ENCODE data around the gene SECISBP2.

SECISBP2 gene

GRCh38 chr9:89350988-89351557 is 32.8 kb downstream of the SECISBP2 start:
- FAIRE-seq = no peak

GRCh38 chr9:89351584-89352300 is 33.4 kb downstream of the SECISBP2 start:
- no peak for FAIRE-seq

DNA sequence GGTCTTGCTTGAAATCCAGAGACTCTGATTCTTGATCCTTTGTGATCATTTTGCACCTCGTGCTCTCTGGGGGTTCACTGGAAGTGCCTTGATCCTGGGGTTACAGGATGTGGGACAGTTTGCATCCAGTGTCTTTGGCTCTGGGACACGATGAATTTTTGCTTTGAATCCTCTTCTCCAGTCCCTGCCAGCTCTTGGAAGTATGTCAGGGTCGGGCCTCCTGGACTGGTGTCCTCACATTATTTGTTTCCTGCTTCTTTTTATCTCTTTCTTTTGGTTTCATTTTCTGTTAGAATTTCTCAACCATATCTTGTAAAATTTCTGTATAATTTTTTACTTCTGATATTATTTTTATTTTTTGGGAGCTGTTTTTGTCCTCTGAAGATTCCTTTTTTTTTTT is 34.2 kb downstream of the SECISBP2 start:
- no peak for FAIRE-seq

DNA sequence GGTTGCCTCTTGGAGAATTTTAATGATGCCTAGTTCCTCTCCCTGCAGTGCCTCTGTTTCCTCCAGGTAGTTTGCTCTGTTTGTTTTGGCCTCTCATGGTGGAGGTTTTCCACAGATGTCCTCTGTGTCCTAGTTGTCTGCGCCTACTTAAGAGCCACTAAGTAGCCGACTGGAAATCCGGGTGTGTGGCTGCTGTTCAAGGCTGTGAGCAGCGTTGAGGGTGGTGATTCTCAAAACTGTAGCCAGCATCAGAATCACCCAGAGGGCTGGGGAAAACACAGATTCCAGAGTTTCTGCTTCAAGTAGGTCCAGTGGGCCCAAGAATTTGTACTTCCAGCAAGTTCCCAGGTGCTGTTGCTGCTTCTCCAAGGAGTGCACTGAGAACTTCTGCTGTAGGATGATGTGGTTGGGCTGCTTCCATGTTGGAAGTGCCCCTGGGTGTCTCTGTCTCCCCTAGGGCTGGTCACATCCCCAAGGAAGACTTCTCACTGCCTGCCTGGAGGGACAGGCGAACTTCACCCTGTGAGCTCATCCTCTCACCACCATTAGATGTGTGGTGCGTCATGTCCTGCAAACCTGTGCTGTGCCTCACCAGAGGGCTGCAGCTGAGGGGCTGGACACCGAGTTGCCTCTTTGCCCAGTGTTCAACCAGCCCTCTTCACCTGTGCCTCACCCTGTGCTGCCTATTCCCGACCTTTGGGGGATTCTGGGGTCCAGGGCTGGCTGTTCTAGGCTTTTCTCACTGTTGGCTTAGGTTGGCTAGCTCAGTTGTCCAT is 34.8 kb downstream of the SECISBP2 start:
- FAIRE-seq = no peak

DNA sequence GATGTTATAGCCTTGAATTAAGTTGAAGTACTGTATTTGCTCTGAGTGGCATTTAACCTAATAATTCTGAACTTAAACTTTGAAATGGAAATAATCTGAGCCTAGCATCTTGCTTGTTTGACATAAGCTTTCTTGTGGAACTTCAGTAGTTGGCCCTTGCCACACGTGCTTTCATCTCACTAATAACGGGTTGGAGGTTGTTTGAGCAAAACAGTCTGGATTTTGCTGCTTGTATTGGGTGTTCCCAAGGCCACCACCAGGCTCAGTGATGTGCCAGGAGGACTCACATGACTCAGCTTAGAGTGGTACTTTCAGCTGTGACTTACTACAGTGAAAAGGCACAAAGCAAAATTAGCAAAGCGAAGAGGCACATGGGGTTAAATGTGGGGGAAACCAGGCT is 35.7 kb downstream of the SECISBP2 start:
- FAIRE-seq = no peak

DNA sequence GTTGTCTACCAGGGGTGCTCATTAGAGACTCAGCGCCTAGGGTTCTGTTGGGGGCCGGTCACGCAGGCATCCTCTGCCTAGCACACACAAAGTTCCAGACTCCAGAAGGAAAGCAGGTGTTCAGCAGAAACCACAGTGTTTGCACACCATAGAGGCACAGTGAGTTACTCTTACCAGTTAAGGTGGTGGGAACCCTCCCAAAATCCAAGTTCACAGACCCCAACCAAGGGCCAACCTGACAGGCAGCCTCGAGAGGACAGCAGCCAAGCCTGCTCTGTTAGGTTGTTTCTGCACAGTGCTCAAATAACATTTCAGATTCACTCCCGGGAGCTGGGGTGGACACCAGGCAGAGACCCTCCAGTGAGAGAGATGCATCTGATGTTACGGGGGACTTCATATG is 36.2 kb downstream of the SECISBP2 start:
- no peak for FAIRE-seq

DNA sequence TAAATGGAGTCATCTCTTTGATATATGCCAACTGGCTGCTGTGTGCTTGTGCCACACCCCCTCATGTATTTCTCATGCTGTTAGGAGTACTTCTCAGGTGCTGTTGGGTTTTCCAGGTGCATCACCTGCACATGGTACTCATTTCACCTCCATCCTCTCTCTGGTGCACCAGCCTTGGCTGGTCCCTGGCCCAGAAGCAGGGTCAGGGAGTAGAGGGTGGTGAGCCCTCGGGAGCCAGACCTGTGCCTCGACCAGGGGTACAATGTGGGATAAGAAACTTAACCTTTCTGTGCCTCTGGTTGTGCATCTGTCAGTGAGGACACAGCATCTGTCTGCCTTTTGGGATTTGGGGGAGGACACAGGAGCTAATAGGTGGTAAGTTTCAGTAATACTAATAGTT is 38.5 kb downstream of the SECISBP2 start:
- no peak for FAIRE-seq

DNA sequence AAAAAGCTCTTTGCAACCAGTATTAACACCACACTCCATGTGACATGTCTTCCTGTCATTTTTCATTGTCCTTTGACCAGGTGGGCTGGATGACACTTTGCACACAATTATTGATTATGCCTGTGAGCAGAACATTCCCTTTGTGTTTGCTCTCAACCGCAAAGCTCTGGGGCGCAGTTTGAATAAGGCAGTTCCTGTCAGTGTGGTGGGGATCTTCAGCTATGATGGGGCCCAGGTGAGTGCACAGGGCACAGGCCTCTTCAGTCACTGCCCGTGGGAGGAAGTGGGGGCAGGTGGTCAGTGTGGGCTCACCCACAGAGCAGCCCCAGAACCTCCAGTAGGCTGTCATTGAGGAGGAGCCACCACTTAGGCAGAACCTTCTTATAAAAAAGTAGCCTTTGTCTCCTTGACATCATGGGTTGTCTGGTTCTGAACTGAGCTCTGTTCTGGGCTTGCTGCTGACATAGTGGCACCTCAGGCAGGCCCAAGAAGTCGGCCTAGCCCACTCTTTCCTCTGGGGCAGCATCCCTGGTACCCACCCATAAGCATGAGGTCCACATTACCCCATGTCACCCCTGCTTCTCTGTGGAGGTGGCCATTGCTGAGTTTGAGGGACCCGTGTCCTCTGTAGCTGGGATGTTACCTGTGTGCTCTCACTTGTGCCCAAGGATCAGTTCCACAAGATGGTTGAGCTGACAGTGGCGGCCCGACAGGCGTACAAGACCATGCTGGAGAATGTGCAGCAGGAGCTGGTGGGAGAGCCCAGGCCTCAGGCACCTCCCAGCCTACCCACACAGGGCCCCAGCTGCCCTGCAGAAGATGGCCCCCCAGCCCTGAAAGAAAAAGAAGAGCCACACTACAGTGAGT is 39.3 kb downstream of the SECISBP2 start:
- no peak for FAIRE-seq

- FAIRE-seq = no peak
Observed at GRCh38 chr9:89358376-89358916, 40.1 kb downstream of the SECISBP2 start.

GRCh38 chr9:89358985-89359384 is 40.7 kb downstream of the SECISBP2 start:
- FAIRE-seq = no peak

DNA sequence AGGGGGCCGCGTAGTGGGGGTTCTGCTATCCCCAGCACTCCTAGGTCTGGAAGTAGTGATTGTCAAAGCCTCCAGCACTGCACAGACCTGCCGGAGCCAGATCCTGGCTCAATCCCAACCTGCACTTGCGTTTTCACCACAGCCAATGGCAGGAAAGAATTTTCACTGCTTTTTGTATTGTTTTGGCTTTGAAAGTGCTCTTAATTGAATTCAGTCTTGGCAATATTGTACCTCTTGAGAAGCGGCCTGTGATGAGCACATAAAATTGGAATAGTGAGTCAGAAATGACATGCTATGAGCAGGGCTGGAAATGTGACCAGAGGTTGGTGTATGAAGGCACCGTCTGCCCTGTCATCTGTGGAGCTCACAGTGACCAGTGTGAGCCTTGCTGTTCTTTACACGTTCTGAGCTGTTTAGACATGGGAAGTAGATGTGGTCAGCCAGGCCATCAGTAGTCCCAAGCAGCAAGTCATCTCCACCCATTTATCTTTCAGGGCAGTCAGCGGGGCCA is 41.5 kb downstream of the SECISBP2 start:
- FAIRE-seq = no peak

DNA sequence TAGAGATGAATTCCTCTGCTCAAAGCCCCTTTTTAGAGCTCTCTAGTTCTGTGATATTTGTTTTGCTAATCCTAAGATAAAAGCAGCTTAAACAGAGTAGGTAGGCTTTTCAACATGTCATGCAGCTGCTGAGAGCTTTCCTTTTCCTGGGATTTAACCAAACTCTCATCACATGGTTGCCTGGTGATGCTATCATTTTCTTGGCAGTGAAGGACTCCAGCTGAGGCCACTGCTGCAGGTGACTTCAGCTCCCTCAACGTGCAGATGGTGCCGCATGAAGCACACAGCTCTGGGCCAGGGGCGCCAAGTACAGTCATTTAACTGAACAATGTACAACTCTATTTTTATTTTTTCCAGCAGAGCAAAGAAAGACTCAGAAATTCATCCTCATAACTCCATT is 42.2 kb downstream of the SECISBP2 start:
- FAIRE-seq = no peak

DNA sequence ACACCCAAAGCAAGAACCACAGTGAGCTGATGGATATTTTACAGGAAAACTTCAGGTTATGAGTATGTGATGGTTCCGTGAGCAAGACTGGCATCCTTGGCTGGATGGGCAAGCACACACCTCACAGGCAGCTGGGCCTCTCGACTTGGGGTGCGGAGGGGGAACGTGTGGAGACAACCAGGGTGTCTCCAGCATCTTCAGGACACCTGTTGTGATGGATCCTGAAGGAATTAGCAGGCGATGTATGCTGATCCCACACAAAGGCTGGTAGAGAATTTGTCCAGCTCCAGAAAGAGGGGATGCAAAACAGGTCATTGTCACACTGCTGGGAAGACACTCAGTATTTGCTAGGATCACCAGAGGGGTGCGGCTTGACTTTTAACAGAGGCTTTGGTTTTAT is 42.7 kb downstream of the SECISBP2 start:
- no peak for FAIRE-seq

DNA sequence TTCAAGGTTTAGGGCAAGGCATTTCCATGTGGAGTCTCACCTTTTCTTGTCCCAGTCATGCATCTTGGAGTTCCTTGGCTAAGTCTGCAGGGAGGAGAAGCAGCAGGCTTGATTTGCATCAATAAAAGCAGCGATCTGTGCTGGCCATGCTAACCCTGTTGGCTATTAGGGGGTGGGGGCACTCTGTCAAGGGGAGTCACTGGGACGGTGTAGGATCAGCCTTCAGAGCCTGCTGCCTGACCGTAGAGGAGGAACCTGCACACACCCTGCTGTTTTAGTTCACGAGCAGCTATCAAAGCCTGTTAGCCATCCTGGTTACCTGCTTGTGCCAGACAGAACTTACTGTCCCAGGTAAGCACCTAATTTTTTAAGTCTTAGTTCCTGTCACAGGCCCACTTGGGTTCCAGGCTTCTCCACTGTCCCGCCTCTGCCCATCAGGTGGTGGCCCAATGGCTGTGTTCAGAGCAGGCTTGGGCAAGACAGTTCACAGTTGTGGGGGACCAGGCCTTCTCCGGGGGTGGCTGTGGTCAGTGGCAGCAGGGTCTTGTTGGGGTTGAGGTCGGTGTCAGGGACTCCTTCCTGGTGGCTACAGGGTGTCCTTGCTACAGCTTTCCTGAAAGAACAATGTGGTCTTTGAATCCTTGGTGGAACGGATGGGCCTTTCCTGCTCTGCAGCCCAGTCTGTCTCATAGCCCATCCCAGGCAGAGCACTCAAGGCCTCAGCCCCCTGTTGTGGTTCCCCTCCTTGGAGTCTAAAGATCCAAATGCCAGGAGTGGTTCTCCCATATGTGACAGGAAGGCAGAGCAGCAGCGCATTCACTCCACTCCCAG is 43.7 kb downstream of the SECISBP2 start:
- FAIRE-seq = no peak

DNA sequence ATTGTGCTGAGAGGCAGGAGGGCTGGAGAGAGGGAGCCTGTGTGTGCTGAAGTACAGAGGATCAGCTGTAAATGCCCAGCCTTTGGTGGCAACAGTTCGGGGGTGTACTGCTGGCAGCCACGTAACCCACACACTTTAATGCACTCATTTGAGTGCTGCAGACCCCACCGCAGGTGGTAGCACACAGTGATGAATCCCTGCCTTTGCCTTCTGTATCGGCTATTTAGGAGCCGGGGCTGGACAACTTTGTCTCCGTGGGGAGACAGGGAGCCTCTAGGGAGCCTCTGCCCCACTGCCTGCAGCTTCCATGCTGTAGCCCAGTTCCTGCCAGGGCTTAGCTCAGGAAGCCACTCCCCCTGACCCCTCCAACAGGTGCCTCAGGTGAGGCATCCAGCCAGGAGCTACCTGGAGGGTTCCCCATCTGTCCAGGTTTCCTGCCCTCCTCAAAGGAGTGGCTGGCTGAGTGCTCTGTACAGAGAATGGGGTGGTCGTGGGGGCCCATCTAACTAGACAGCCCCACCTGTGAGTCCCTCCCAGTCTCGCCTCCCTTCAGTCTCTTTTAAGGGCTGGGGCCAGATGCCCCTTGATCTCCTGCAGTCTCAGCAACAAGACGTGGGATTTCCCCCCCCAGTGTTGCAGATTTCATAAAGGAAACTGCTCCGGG is 44.5 kb downstream of the SECISBP2 start:
- FAIRE-seq = no peak

- FAIRE-seq = no peak
Observed at GRCh38 chr9:89363311-89363670, 45.0 kb downstream of the SECISBP2 start.

DNA sequence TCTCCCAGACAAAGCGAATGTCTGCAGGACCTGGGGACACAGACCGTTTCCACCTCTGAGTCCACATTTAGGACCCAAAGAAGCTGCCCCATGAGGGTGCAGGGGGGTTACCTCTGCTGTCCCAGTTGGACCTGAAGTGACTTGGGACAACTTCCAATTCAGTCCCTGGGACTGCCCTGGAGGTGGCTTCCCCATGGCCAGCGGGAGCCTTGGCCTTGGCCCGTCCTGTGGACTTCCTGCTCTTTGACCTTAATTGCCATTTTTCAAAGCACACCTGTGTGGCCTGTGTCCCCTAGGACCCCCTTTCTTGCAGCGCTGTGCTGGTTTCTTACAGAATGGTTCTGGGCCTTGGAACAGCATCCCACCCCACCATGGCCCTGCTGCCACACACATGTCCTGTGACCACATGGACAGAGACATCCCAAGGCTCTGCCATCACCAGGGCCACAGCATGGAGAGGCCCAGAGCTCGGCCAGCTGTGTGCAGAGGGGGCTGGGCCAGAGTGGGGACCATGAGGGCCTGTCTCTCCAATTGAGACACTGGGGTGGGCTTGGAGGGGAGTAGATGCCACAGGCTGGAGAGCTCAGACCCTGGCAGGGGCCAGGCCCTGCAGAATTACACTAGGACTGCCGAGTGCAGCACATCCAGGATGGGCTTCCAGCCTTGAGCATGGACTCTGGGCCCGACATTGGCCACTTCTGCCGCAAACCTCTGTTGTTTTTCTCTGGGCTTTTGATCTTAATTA is 45.8 kb downstream of the SECISBP2 start:
- FAIRE-seq = no peak

- no peak for FAIRE-seq
Observed at GRCh38 chr9:89364666-89365531, 46.6 kb downstream of the SECISBP2 start.

DNA sequence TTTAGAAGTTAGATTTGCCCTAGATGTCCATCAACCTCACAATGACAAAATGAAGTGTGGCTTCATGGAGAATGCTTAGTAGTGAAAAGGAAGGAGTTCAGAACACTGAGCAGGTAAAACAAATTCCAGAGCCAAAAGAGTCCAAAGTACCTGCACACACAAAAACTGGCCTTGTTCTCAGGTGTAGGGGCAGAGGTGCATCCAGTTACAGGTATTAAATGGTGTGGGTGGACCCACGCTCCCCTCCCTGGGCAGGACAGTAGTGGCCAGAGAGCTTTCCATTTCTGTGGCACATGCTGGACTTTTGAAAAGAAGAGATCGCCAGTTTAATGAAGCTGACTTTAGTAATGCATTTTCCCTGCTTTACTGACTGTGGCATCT is 47.2 kb downstream of the SECISBP2 start:
- no peak for FAIRE-seq
